HCT116 (cell line): ENCODE results near the gene ENPEP. TPM values are rescaled to one million over a fixed set of nuclear protein-coding genes. Genes with fewer than 3 reads are reported as not detected.

ENCODE experiments used
- ATAC-seq: fragments of 200-7000 bp; cut with Tn5 transposase; 2 replicates; pipeline ENCODE4 v1.9.1; 2020; ENCODE audit warnings: mild to moderate bottlenecking, moderate library complexity
- BruUV-seq: library from RNA; stranded (reverse); fragments of 400-500 nt; replicated peaks from 2 replicates; lab custom pipeline; 2021; lab: Mats Ljungman, UMichigan
- CTCF ChIA-PET: fragments of 300-600 bp; sonication (Branson Sonifier 250); formaldehyde crosslinking; loops from one replicate; lab custom pipeline; 2021; ENCODE audit warnings: antibody characterized with exemption; lab: Charles Lee
- POLR2A ChIA-PET: fragments of 300-600, 350-600 bp; sonication (Branson Sonifier 250); formaldehyde crosslinking; loops from one replicate; lab custom pipeline; 2021; ENCODE audit warnings: antibody characterized with exemption; lab: Charles Lee
- RAD21 ChIA-PET, 2 experiments: fragments of 300-600 bp; sonication (Branson Sonifier 250); formaldehyde crosslinking; loops; one replicate each; lab custom pipeline; 2023; ENCODE audit warnings: low total read pairs in 2 of 2; ENCODE audit not compliant: uncharacterized antibody in 2 of 2, unreplicated experiment in 2 of 2, low non-redundant PET in 1 of 2; lab: Charles Lee
- DNase-seq: peaks from one replicate; pipeline ENCODE4 v3.0.0-alpha.2; 2010; ENCODE audit warnings: low read depth, low spot score
- H2AFZ ChIP-seq: fragments of 200-600 bp; shearing (Covaris generic), sonication (generic); 2 replicates; pipeline ENCODE4 v1.6.1; 2017; ENCODE audit warnings: low read depth, mixed run types, mixed read lengths, antibody characterized with exemption, low read length; ENCODE audit not compliant: poor library complexity, severe bottlenecking
- H3K27ac ChIP-seq: 2 replicates; pipeline ENCODE4 v1.5.1; 2012; ENCODE audit warnings: low read depth, low read length
- H3K27me3 ChIP-seq: fragments of 200-600 bp; sonication (generic); 2 replicates; pipeline ENCODE4 v1.6.1; 2016; ENCODE audit warnings: mixed run types, low read length, mixed read lengths; ENCODE audit not compliant: insufficient read depth
- H3K36me3 ChIP-seq, 2 experiments: fragments of 200-500 bp in 1 of 2; fragments of 200-600 bp in 1 of 2; sonication (Bioruptor generic) in 1 of 2; sonication (generic) in 1 of 2; 2 replicates each; pipeline versions ENCODE4 v1.5.1 to v1.6.1; 2014 to 2016; ENCODE audit warnings: low read length in 2 of 2, inconsistent platforms in 1 of 2, mixed read lengths in 1 of 2, mixed run types in 1 of 2; ENCODE audit not compliant: insufficient read depth in 2 of 2, control insufficient read depth in 1 of 2
- H3K4me1 ChIP-seq, 2 experiments: fragments of 200-600 bp in 1 of 2; sonication (generic) in 1 of 2; 2 replicates each; pipeline versions ENCODE4 v1.5.1 to v1.6.1; 2012 to 2017; ENCODE audit warnings: low read length in 2 of 2, inconsistent platforms in 1 of 2, mild to moderate bottlenecking in 1 of 2, mixed read lengths in 1 of 2, mixed run types in 1 of 2, moderate library complexity in 1 of 2; ENCODE audit not compliant: insufficient read depth in 2 of 2, control insufficient read depth in 1 of 2
- H3K4me2 ChIP-seq: fragments of 200-600 bp; sonication (generic); 2 replicates; pipeline ENCODE4 v1.6.1; 2017; ENCODE audit warnings: mixed run types, low read length, mixed read lengths
- H3K4me3 ChIP-seq, 2 experiments: fragments of 200-600 bp in 1 of 2; sonication (generic) in 1 of 2; replicated peaks in 1 of 2; 2 replicates each; pipeline ENCODE4 v1.5.1; 2011 to 2016; ENCODE audit warnings: low read length in 2 of 2, control low read depth in 1 of 2, low read depth in 1 of 2, mild to moderate bottlenecking in 1 of 2, mixed read lengths in 1 of 2, mixed run types in 1 of 2
- H3K79me2 ChIP-seq: fragments of 200-600 bp; sonication (generic); 2 replicates; pipeline ENCODE4 v1.6.1; 2017; ENCODE audit warnings: mild to moderate bottlenecking, mixed run types, low read length, moderate library complexity, mixed read lengths; ENCODE audit not compliant: insufficient read depth
- H3K9ac ChIP-seq: fragments of 200-600 bp; sonication (generic); 2 replicates; pipeline ENCODE4 v1.6.1; 2016; ENCODE audit warnings: low read length, mixed read lengths
- H3K9me2 ChIP-seq: fragments of 200-600 bp; sonication (generic), shearing (Covaris generic); 2 replicates; pipeline ENCODE4 v1.6.1; 2017; ENCODE audit warnings: mixed run types, mild to moderate bottlenecking, moderate library complexity; ENCODE audit not compliant: insufficient read depth
- H3K9me3 ChIP-seq, 2 experiments: fragments of 200-500 bp in 1 of 2; fragments of 200-600 bp in 1 of 2; sonication (Bioruptor generic) in 1 of 2; sonication (generic) in 1 of 2; 2 replicates each; pipeline ENCODE4 v1.6.1; 2014 to 2017; ENCODE audit warnings: low read length in 2 of 2, mixed read lengths in 2 of 2, inconsistent platforms in 1 of 2, low read depth in 1 of 2, mild to moderate bottlenecking in 1 of 2, mixed run types in 1 of 2, moderate library complexity in 1 of 2; ENCODE audit not compliant: control insufficient read depth in 1 of 2, insufficient read depth in 1 of 2
- H4K20me1 ChIP-seq: fragments of 200-600 bp; sonication (generic), shearing (Covaris generic); 2 replicates; pipeline ENCODE4 v1.6.1; 2017; ENCODE audit warnings: mixed run types, mild to moderate bottlenecking, moderate library complexity; ENCODE audit not compliant: insufficient read depth
- CBX3 ChIP-seq: IDR thresholded peaks from 2 replicates; pipeline ENCODE4 v1.6.1; 2012; ENCODE audit warnings: low read depth
- CEBPB ChIP-seq: IDR thresholded peaks from 2 replicates; pipeline ENCODE4 v1.6.1; 2012; ENCODE audit warnings: low read depth
- CTCF ChIP-seq, 3 experiments: fragments of 200-600 bp in 1 of 3; sonication (generic) in 1 of 3; IDR thresholded peaks in 2 of 3; conservative IDR thresholded peaks in 1 of 3; 2 replicates each; pipeline ENCODE4 v1.5.1; 2012 to 2017; ENCODE audit warnings: low read depth in 2 of 3, low read length in 2 of 3, antibody characterized with exemption in 1 of 3, borderline replicate concordance in 1 of 3, control low read depth in 1 of 3, mild to moderate bottlenecking in 1 of 3, mixed read lengths in 1 of 3, mixed run types in 1 of 3, moderate library complexity in 1 of 3; ENCODE audit not compliant: insufficient read depth in 1 of 3
- ELF1 ChIP-seq: IDR thresholded peaks from 2 replicates; pipeline ENCODE4 v1.6.1; 2012; ENCODE audit warnings: low read depth, borderline replicate concordance
- SP1 ChIP-seq: IDR thresholded peaks from 2 replicates; pipeline ENCODE4 v1.6.1; 2012; ENCODE audit warnings: low read depth
- YY1 ChIP-seq: IDR thresholded peaks from 2 replicates; pipeline ENCODE4 v1.6.1; 2011; ENCODE audit warnings: low read length, low read depth, moderate library complexity, mild to moderate bottlenecking; ENCODE audit not compliant: insufficient replicate concordance; ENCODE audit errors: extremely low read depth
- intact Hi-C: fragments of 100-400 bp; cut with micrococcal nuclease; formaldehyde crosslinking; loops from 2 replicates; pipeline ENCODE4 v1.10.0; 2022
- total RNA-seq: library from RNA; stranded (reverse); gene quantifications from one replicate; pipeline ENCODE4 v1.2.1, GENCODE V29; 2021; ENCODE audit not compliant: unreplicated experiment

The ENPEP gene
- total RNA-seq, 1 experiment from 2014 or later = 4.5 TPM

- no peaks in the 10 kb centered on the region for H3K27me3 ChIP-seq
- RAD21 ChIA-PET = no interaction called here
- TF ChIP-seq ELF1 (no peak), CBX3 (no peak), SP1 (no peak), CTCF (IDR thresholded peaks at IDR 0.05 in 2 of 3, conservative IDR thresholded peaks at IDR 0.05 in 1 of 3; ENCODE audit: borderline replicate concordance in 1 of 3, insufficient read depth in 1 of 3, low read depth in 2 of 3, low read length in 2 of 3) (no peak), YY1 (no peak), CEBPB (no peak)
- TF ChIP-seq, all 23 proteins: peak for 0
- ChIA-PET POLR2A (no interaction called here), CTCF (no interaction called here)
- H3K36me3 ChIP-seq = no peaks in the 10 kb centered on the region
- H3K79me2 ChIP-seq = no peaks in the 10 kb centered on the region
- H3K4me3 ChIP-seq = no peak overlapping the region
- H3K9ac ChIP-seq = no peak overlapping the region
- H3K4me2 ChIP-seq = no peak overlapping the region
- no peak overlapping the region for H2AFZ ChIP-seq
- H3K9me2 ChIP-seq = no peaks in the 10 kb centered on the region
- intact Hi-C loops = no loop called here
- BruUV-seq = no TSS peak
- H4K20me1 ChIP-seq = no peaks in the 10 kb centered on the region
- no peaks in the 10 kb centered on the region for H3K9me3 ChIP-seq
- peaks cover 10 to 21% of the 10 kb centered on the region in 2 experiments; a peak in 3 of 4 replicates for H3K4me1 ChIP-seq
- ATAC-seq (no peak), DNase-seq (no peak)
- H3K27ac ChIP-seq = no peak overlapping the region
Measured at GRCh38 chr4:110610940-110611831, 135.2 kb downstream of the ENPEP start.
